K562 (cell line): ENCODE results near the gene IL12A. TPM values are rescaled to one million over a fixed set of nuclear protein-coding genes. Genes with fewer than 3 reads are reported as not detected.

ENCODE experiments used
- ATAC-seq: fragments of 200-7000 bp; cut with Tn5 transposase; 3 replicates; pipeline ENCODE4 v1.9.1; 2020; ENCODE audit warnings: moderate library complexity
- BruUV-seq: library from RNA; stranded (reverse); fragments of 400-500 nt; replicated peaks from 2 replicates; lab custom pipeline; 2021; lab: Mats Ljungman, UMichigan
- CTCF ChIA-PET: fragments of 300-600 bp; formaldehyde crosslinking; extraction: SDS; loops from one replicate; lab custom pipeline; 2021; ENCODE audit warnings: low intra/inter-chr PET ratio; lab: Yijun Ruan, JAX
- POLR2A ChIA-PET: fragments of 300-600, 350-650 bp; sonication (Branson Sonifier 250); formaldehyde crosslinking; extraction: SDS; loops from one replicate; lab custom pipeline; 2021; ENCODE audit warnings: antibody characterized with exemption, inconsistent platforms; lab: Yijun Ruan, JAX
- DNase-seq, 4 experiments: peaks; one replicate each; pipeline versions ENCODE4 v3.0.0 to v3.0.0-alpha.2; 2011 to 2018; ENCODE audit warnings: low spot score in 3 of 4, mixed read lengths in 3 of 4; ENCODE audit errors: extremely low read depth in 1 of 4
- FAIRE-seq: peaks from 2 replicates; lab custom pipeline; 2011; peaks lifted over from hg19 to GRCh38; lab: Jason Lieb, UNC
- H2AFZ ChIP-seq: 2 replicates; pipeline ENCODE4 v1.6.0; 2011; ENCODE audit warnings: low read depth, low read length, control low read depth, inconsistent platforms
- H3K27ac ChIP-seq: fragments of 200-600 bp; 3 replicates; pipeline ENCODE4 v1.8.0; 2011; ENCODE audit warnings: low read depth, mild to moderate bottlenecking, control low read depth, inconsistent platforms, low read length, moderate library complexity, mixed read lengths; ENCODE audit errors: extremely low read depth
- H3K27me3 ChIP-seq, 2 experiments: fragments of 300-600 bp in 1 of 2; 2 replicates in 1 of 2; 3 replicates in 1 of 2; pipeline versions ENCODE4 v1.6.0 to v1.8.0; 2011; ENCODE audit warnings: inconsistent platforms in 2 of 2, low read length in 2 of 2, mild to moderate bottlenecking in 1 of 2, mixed read lengths in 1 of 2, moderate library complexity in 1 of 2; ENCODE audit not compliant: control insufficient read depth in 2 of 2, insufficient read depth in 2 of 2
- H3K36me3 ChIP-seq: fragments of 300-600 bp; 3 replicates; pipeline ENCODE4 v1.8.0; 2011; ENCODE audit warnings: mild to moderate bottlenecking, low read length, inconsistent platforms; ENCODE audit not compliant: control insufficient read depth, insufficient read depth
- H3K4me1 ChIP-seq, 2 experiments: fragments of 200-600 bp in 1 of 2; replicated peaks in 1 of 2; 2 replicates in 1 of 2; 3 replicates in 1 of 2; pipeline versions ENCODE4 v1.5.1 to v1.8.0; 2011; ENCODE audit warnings: inconsistent platforms in 2 of 2, low read length in 2 of 2, mild to moderate bottlenecking in 1 of 2, mixed read lengths in 1 of 2, moderate library complexity in 1 of 2; ENCODE audit not compliant: control insufficient read depth in 2 of 2, insufficient read depth in 2 of 2
- H3K4me2 ChIP-seq: 2 replicates; pipeline ENCODE4 v1.6.1; 2011; ENCODE audit warnings: low read length, control low read depth, inconsistent platforms, mixed read lengths; ENCODE audit not compliant: insufficient read depth
- H3K4me3 ChIP-seq: fragments of 200-600 bp; sonication (generic), shearing (Covaris generic); 2 replicates; pipeline ENCODE4 v1.5.1; 2016; ENCODE audit warnings: control low read depth, inconsistent platforms
- H3K79me2 ChIP-seq: fragments of 200-600 bp; 3 replicates; pipeline ENCODE4 v1.8.0; 2011; ENCODE audit warnings: low read length, inconsistent platforms; ENCODE audit not compliant: control insufficient read depth, insufficient read depth
- H3K9ac ChIP-seq, 2 experiments: 2 replicates each; pipeline versions ENCODE4 v1.6.0 to v1.6.1; 2011; ENCODE audit warnings: low read depth in 2 of 2, low read length in 2 of 2, control low read depth in 1 of 2, inconsistent platforms in 1 of 2, mild to moderate bottlenecking in 1 of 2, mixed read lengths in 1 of 2; ENCODE audit not compliant: insufficient read depth in 1 of 2
- H3K9me1 ChIP-seq: one replicate; pipeline ENCODE4 v1.6.0; 2011; ENCODE audit warnings: inconsistent platforms, mild to moderate bottlenecking, low read length, moderate library complexity; ENCODE audit not compliant: control insufficient read depth, insufficient read depth
- H3K9me3 ChIP-seq: replicated peaks from 2 replicates; pipeline ENCODE4 v1.5.1; 2011; ENCODE audit warnings: low read depth, low read length, inconsistent platforms; ENCODE audit not compliant: control insufficient read depth, insufficient read depth
- H4K20me1 ChIP-seq: replicated peaks from 2 replicates; pipeline ENCODE4 v1.6.1; 2011; ENCODE audit warnings: low read length, inconsistent platforms, mixed read lengths; ENCODE audit not compliant: control insufficient read depth, insufficient read depth
- EZH2 ChIP-seq: IDR thresholded peaks from 2 replicates; pipeline ENCODE4 v1.6.1; 2012; ENCODE audit warnings: low read depth, mild to moderate bottlenecking, inconsistent platforms, low read length, borderline replicate concordance
- MAFK ChIP-seq: IDR thresholded peaks from 2 replicates; pipeline ENCODE4 v1.6.1; 2011; ENCODE audit warnings: low read length, improper control_type of control experiment
- NBN ChIP-seq: fragments of 450-650 bp; IDR thresholded peaks from 2 replicates; pipeline ENCODE4 v1.6.1; 2016; ENCODE audit warnings: low read depth, mild to moderate bottlenecking
- NFXL1 ChIP-seq: fragments of 450-650 bp; formaldehyde crosslinking; IDR thresholded peaks from 2 replicates; pipeline ENCODE4 v1.4.0; 2021; ENCODE audit warnings: mild to moderate bottlenecking
- ZNF75A ChIP-seq: fragments of 450-650 bp; formaldehyde crosslinking; IDR thresholded peaks from 2 replicates; pipeline ENCODE4 v1.4.0; 2020; ENCODE audit warnings: mild to moderate bottlenecking
- in situ Hi-C: fragments of 300-500 bp; cut with MboI; formaldehyde crosslinking; loops from 4 replicates; pipeline ENCODE4 v1.15.0; 2018; ENCODE audit warnings: inconsistent platforms, mixed read lengths
- intact Hi-C: fragments of 100-400 bp; cut with micrococcal nuclease; formaldehyde crosslinking; loops from 2 replicates; pipeline ENCODE4 v1.14.2; 2022
- polyA plus RNA-seq, 8 experiments: library from polyadenylated mRNA; depleted of rRNA in 4 of 8; stranded (reverse) in 5 of 8; unstranded in 3 of 8; fragments of >200 nt; fragmentation: Nextera tagmentation in 2 of 8; fragmentation: Illumina TruSeq in 1 of 8; extraction: Ambion mirVana in 2 of 8; extraction: Trizol in 1 of 8; gene quantifications; 2 replicates each; pipeline versions ENCODE4 v1.2.1 to v1.2.3, GENCODE V29; 2011 to 2014; ENCODE audit warnings: inconsistent platforms in 1 of 8, missing spikeins in 1 of 8
- total RNA-seq, 7 experiments: library from RNA; depleted of rRNA in 6 of 7; stranded (reverse); fragments of >200 nt in 6 of 7; fragmentation: Illumina TruSeq in 2 of 7; extraction: Trizol in 2 of 7; gene quantifications; 2 replicates each; pipeline versions ENCODE4 v1.2.1 to v1.2.3, GENCODE V29; 2011 to 2021; ENCODE audit warnings: low replicate concordance in 1 of 7
- TF ChIP-seq, protein P1 (sequence below): fragments of 450-650 bp; formaldehyde crosslinking; IDR thresholded peaks from 2 replicates; pipeline ENCODE4 v1.4.0; 2022; ENCODE audit warnings: missing genetic modification characterization
- TF ChIP-seq, protein P2 (sequence below): IDR thresholded peaks from 3 replicates; pipeline ENCODE4 v1.6.1; 2011; ENCODE audit warnings: borderline replicate concordance, mild to moderate bottlenecking, moderate library complexity; ENCODE audit not compliant: insufficient read length; ENCODE audit errors: extremely low read depth
- TF ChIP-seq, protein P3 (sequence below): sonication (generic); formaldehyde crosslinking; IDR thresholded peaks from 2 replicates; pipeline ENCODE4 v1.8.0; 2023; ENCODE audit warnings: missing genetic modification reagents, mild to moderate bottlenecking, borderline replicate concordance
- TF ChIP-seq, protein P4 (sequence below), 2 experiments: fragments of 450-650 bp in 1 of 2; IDR thresholded peaks; 2 replicates each; pipeline ENCODE4 v1.6.1; 2011 to 2017; ENCODE audit warnings: low read depth in 2 of 2, antibody characterized with exemption in 1 of 2, borderline replicate concordance in 1 of 2, low read length in 1 of 2, mild to moderate bottlenecking in 1 of 2, mixed read lengths in 1 of 2; ENCODE audit not compliant: control insufficient read depth in 1 of 2

The IL12A gene
- total and polyA plus RNA-seq, 9 of the 15 experiments (the other 6 are each of a cell fraction or from before 2014, with no cell fraction given): not detected

DNA sequence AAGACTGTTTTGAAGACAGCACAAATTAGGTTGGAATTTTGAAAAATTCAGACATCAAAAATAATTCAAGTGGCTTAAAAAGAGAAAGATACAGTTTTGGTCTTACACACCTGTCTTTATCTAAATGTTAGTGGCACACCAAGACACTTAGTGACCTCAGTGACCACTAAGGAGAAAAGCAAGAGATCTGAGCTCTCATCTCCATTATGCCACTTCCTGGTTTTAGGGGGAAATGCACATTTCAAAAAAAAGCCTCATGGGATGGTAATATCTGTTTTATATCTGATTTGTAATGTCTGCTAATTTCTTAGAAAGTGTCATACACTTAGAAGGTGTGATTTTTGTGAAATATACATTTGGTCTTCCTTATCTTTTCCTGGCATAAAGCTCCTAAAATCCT lies 16.4 kb downstream of the IL12A start:
- no TSS peak for BruUV-seq
- Histone ChIP-seq H3K4me3 (no peak overlapping the region), H3K9me1 (no peaks in the 10 kb centered on the region), H3K27ac (no peak overlapping the region), H4K20me1 (no peaks in the 10 kb centered on the region), H3K79me2 (no peaks in the 10 kb centered on the region), H3K9ac (no peak overlapping the region), H3K4me2 (no peak overlapping the region), H3K27me3 (no peaks in the 10 kb centered on the region), H3K4me1 (no peaks in the 10 kb centered on the region), H2AFZ (no peak overlapping the region), H3K9me3 (no peaks in the 10 kb centered on the region), H3K36me3 (no peaks in the 10 kb centered on the region)
- no peak for FAIRE-seq
- ChIA-PET POLR2A (interaction anchor here (0.7 kb wide), 1 partner anchor 285 kb away, joined by 3 read pairs; no protein-coding TSS in a partner anchor), CTCF (no interaction called here)
- intact Hi-C loops (loop anchor here (10.0 kb wide), 2 partner anchors 180 to 1160 kb away; no protein-coding TSS in a partner anchor), in situ Hi-C loops (loop anchor here (10.0 kb wide), 1 partner anchor 740 kb away; no protein-coding TSS in a partner anchor)
- no peak for DNase-seq
- no peak for ATAC-seq
- TF ChIP-seq, protein P1, sequence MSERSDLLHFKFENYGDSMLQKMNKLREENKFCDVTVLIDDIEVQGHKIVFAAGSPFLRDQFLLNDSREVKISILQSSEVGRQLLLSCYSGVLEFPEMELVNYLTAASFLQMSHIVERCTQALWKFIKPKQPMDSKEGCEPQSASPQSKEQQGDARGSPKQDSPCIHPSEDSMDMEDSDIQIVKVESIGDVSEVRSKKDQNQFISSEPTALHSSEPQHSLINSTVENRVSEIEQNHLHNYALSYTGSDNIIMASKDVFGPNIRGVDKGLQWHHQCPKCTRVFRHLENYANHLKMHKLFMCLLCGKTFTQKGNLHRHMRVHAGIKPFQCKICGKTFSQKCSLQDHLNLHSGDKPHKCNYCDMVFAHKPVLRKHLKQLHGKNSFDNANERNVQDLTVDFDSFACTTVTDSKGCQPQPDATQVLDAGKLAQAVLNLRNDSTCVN: no peak
- TF ChIP-seq EZH2 (no peak), NFXL1 (CRISPR knock-in tag) (no peak), NBN (no peak), ZNF75A (no peak), MAFK (no peak)
- TF ChIP-seq, protein P2, sequence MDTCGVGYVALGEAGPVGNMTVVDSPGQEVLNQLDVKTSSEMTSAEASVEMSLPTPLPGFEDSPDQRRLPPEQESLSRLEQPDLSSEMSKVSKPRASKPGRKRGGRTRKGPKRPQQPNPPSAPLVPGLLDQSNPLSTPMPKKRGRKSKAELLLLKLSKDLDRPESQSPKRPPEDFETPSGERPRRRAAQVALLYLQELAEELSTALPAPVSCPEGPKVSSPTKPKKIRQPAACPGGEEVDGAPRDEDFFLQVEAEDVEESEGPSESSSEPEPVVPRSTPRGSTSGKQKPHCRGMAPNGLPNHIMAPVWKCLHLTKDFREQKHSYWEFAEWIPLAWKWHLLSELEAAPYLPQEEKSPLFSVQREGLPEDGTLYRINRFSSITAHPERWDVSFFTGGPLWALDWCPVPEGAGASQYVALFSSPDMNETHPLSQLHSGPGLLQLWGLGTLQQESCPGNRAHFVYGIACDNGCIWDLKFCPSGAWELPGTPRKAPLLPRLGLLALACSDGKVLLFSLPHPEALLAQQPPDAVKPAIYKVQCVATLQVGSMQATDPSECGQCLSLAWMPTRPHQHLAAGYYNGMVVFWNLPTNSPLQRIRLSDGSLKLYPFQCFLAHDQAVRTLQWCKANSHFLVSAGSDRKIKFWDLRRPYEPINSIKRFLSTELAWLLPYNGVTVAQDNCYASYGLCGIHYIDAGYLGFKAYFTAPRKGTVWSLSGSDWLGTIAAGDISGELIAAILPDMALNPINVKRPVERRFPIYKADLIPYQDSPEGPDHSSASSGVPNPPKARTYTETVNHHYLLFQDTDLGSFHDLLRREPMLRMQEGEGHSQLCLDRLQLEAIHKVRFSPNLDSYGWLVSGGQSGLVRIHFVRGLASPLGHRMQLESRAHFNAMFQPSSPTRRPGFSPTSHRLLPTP: no peak
- TF ChIP-seq, protein P3, sequence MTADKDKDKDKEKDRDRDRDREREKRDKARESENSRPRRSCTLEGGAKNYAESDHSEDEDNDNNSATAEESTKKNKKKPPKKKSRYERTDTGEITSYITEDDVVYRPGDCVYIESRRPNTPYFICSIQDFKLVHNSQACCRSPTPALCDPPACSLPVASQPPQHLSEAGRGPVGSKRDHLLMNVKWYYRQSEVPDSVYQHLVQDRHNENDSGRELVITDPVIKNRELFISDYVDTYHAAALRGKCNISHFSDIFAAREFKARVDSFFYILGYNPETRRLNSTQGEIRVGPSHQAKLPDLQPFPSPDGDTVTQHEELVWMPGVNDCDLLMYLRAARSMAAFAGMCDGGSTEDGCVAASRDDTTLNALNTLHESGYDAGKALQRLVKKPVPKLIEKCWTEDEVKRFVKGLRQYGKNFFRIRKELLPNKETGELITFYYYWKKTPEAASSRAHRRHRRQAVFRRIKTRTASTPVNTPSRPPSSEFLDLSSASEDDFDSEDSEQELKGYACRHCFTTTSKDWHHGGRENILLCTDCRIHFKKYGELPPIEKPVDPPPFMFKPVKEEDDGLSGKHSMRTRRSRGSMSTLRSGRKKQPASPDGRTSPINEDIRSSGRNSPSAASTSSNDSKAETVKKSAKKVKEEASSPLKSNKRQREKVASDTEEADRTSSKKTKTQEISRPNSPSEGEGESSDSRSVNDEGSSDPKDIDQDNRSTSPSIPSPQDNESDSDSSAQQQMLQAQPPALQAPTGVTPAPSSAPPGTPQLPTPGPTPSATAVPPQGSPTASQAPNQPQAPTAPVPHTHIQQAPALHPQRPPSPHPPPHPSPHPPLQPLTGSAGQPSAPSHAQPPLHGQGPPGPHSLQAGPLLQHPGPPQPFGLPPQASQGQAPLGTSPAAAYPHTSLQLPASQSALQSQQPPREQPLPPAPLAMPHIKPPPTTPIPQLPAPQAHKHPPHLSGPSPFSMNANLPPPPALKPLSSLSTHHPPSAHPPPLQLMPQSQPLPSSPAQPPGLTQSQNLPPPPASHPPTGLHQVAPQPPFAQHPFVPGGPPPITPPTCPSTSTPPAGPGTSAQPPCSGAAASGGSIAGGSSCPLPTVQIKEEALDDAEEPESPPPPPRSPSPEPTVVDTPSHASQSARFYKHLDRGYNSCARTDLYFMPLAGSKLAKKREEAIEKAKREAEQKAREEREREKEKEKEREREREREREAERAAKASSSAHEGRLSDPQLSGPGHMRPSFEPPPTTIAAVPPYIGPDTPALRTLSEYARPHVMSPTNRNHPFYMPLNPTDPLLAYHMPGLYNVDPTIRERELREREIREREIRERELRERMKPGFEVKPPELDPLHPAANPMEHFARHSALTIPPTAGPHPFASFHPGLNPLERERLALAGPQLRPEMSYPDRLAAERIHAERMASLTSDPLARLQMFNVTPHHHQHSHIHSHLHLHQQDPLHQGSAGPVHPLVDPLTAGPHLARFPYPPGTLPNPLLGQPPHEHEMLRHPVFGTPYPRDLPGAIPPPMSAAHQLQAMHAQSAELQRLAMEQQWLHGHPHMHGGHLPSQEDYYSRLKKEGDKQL (CRISPR knock-in tag): no peak
- TF ChIP-seq, protein P4, sequence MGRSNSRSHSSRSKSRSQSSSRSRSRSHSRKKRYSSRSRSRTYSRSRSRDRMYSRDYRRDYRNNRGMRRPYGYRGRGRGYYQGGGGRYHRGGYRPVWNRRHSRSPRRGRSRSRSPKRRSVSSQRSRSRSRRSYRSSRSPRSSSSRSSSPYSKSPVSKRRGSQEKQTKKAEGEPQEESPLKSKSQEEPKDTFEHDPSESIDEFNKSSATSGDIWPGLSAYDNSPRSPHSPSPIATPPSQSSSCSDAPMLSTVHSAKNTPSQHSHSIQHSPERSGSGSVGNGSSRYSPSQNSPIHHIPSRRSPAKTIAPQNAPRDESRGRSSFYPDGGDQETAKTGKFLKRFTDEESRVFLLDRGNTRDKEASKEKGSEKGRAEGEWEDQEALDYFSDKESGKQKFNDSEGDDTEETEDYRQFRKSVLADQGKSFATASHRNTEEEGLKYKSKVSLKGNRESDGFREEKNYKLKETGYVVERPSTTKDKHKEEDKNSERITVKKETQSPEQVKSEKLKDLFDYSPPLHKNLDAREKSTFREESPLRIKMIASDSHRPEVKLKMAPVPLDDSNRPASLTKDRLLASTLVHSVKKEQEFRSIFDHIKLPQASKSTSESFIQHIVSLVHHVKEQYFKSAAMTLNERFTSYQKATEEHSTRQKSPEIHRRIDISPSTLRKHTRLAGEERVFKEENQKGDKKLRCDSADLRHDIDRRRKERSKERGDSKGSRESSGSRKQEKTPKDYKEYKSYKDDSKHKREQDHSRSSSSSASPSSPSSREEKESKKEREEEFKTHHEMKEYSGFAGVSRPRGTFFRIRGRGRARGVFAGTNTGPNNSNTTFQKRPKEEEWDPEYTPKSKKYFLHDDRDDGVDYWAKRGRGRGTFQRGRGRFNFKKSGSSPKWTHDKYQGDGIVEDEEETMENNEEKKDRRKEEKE (IDR thresholded peaks at IDR 0.05; ENCODE audit: borderline replicate concordance in 1 of 2, control insufficient read depth in 1 of 2, low read depth in 2 of 2, low read length in 1 of 2): no peak
